ENCODE data around the gene CCS.

DNA sequence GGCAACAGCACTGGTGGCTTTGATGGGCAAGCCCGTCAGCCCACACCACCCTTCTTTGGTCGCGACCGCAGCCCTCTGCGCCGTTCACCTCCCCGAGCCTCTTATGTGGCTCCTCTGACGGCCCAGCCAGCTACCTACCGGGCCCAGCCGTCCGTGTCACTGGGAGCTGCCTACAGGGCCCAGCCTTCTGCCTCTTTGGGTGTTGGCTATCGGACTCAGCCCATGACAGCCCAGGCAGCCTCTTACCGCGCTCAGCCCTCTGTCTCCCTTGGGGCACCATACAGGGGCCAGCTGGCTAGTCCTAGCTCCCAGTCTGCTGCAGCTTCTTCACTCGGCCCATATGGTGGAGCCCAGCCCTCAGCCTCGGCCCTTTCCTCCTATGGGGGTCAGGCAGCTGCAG, 31.5 kb downstream of the CCS start:
- TF ChIP-seq, protein P1, sequence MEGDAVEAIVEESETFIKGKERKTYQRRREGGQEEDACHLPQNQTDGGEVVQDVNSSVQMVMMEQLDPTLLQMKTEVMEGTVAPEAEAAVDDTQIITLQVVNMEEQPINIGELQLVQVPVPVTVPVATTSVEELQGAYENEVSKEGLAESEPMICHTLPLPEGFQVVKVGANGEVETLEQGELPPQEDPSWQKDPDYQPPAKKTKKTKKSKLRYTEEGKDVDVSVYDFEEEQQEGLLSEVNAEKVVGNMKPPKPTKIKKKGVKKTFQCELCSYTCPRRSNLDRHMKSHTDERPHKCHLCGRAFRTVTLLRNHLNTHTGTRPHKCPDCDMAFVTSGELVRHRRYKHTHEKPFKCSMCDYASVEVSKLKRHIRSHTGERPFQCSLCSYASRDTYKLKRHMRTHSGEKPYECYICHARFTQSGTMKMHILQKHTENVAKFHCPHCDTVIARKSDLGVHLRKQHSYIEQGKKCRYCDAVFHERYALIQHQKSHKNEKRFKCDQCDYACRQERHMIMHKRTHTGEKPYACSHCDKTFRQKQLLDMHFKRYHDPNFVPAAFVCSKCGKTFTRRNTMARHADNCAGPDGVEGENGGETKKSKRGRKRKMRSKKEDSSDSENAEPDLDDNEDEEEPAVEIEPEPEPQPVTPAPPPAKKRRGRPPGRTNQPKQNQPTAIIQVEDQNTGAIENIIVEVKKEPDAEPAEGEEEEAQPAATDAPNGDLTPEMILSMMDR (IDR thresholded peaks at IDR 0.05), result no peak
- no peak for TF ChIP-seq POLR2A (IDR thresholded peaks at IDR 0.05)

Measured in body of pancreas (tissue), 4 donors.